Mesenchymal stem cell (in vitro differentiated cells and primary cell): ENCODE results near the gene QKI.

Experiments
- DNase-seq: peaks from one replicate; pipeline ENCODE4 v3.0.0-alpha.2; 2013
- H2AFZ ChIP-seq: one replicate; pipeline ENCODE4 v1.6.1; 2013; ENCODE audit warnings: low read depth, mild to moderate bottlenecking, control low read depth, inconsistent platforms, low read length, moderate library complexity
- H2AK5ac ChIP-seq: 2 replicates; pipeline ENCODE4 v1.6.1; 2013; ENCODE audit warnings: low read length, moderate library complexity, mild to moderate bottlenecking, inconsistent platforms; ENCODE audit not compliant: severe bottlenecking
- H2BK120ac ChIP-seq: one replicate; pipeline ENCODE4 v1.6.1; 2013; ENCODE audit warnings: low read depth, mild to moderate bottlenecking, inconsistent platforms, low read length, moderate library complexity
- H2BK12ac ChIP-seq, 2 experiments: one replicate each; pipeline ENCODE4 v1.6.1; 2013; ENCODE audit warnings: inconsistent platforms in 2 of 2, low read length in 2 of 2, mild to moderate bottlenecking in 2 of 2, moderate library complexity in 2 of 2, control low read depth in 1 of 2
- H2BK15ac ChIP-seq: one replicate; pipeline ENCODE4 v1.6.1; 2013; ENCODE audit warnings: mild to moderate bottlenecking, low read depth, inconsistent platforms; ENCODE audit not compliant: poor library complexity, severe bottlenecking
- H2BK5ac ChIP-seq: 2 replicates; pipeline ENCODE4 v1.6.1; 2013; ENCODE audit warnings: low read depth, mild to moderate bottlenecking, low read length, control low read depth, inconsistent platforms; ENCODE audit not compliant: poor library complexity, severe bottlenecking
- H3K14ac ChIP-seq, 2 experiments: one replicate each; pipeline ENCODE4 v1.6.1; 2013; ENCODE audit warnings: inconsistent platforms in 2 of 2, low read length in 2 of 2, control low read depth in 1 of 2, mild to moderate bottlenecking in 1 of 2, moderate library complexity in 1 of 2
- H3K18ac ChIP-seq, 2 experiments: one replicate each; pipeline ENCODE4 v1.6.1; 2013; ENCODE audit warnings: inconsistent platforms in 2 of 2, low read length in 2 of 2, control low read depth in 1 of 2, low read depth in 1 of 2, mild to moderate bottlenecking in 1 of 2
- H3K23ac ChIP-seq, 2 experiments: one replicate each; pipeline ENCODE4 v1.6.1; 2013; ENCODE audit warnings: inconsistent platforms in 2 of 2, low read length in 2 of 2, mild to moderate bottlenecking in 2 of 2, moderate library complexity in 2 of 2, control low read depth in 1 of 2
- H3K27ac ChIP-seq: 2 replicates; pipeline ENCODE4 v1.5.1; 2013; ENCODE audit warnings: mild to moderate bottlenecking, moderate library complexity, low read length, control low read depth, inconsistent platforms; ENCODE audit not compliant: poor library complexity, severe bottlenecking
- H3K27me3 ChIP-seq, 2 experiments: 2 replicates each; pipeline versions ENCODE4 v1.6.1 to v1.7.0; 2013; ENCODE audit warnings: low read length in 2 of 2, mild to moderate bottlenecking in 2 of 2, moderate library complexity in 2 of 2, control low read depth in 1 of 2, inconsistent platforms in 1 of 2; ENCODE audit not compliant: control insufficient read depth in 1 of 2, insufficient read depth in 1 of 2
- H3K36me3 ChIP-seq, 2 experiments: 2 replicates each; pipeline versions ENCODE4 v1.6.1 to v1.7.0; 2013; ENCODE audit warnings: low read length in 2 of 2, control low read depth in 1 of 2, inconsistent platforms in 1 of 2, low read depth in 1 of 2, mild to moderate bottlenecking in 1 of 2; ENCODE audit not compliant: insufficient read depth in 2 of 2, control insufficient read depth in 1 of 2
- H3K4ac ChIP-seq, 2 experiments: one replicate each; pipeline ENCODE4 v1.6.1; 2013; ENCODE audit warnings: inconsistent platforms in 2 of 2, low read length in 2 of 2, mild to moderate bottlenecking in 2 of 2, moderate library complexity in 2 of 2, control low read depth in 1 of 2, low read depth in 1 of 2
- H3K4me1 ChIP-seq: 2 replicates; pipeline ENCODE4 v1.6.1; 2013; ENCODE audit warnings: low read depth, low read length, control low read depth; ENCODE audit not compliant: control insufficient read depth, insufficient read depth
- H3K4me2 ChIP-seq: 2 replicates; pipeline ENCODE4 v1.6.1; 2013; ENCODE audit warnings: low read length, mild to moderate bottlenecking, inconsistent platforms; ENCODE audit not compliant: poor library complexity, severe bottlenecking
- H3K4me3 ChIP-seq, 2 experiments: 2 replicates each; pipeline versions ENCODE4 v1.5.1 to v1.7.0; 2013; ENCODE audit warnings: low read length in 2 of 2, mild to moderate bottlenecking in 2 of 2, control low read depth in 1 of 2, low read depth in 1 of 2; ENCODE audit not compliant: insufficient read depth in 1 of 2
- H3K79me1 ChIP-seq: replicated peaks from 2 replicates; pipeline ENCODE4 v1.6.1; 2013; ENCODE audit warnings: mild to moderate bottlenecking, control low read depth, low read length, inconsistent platforms; ENCODE audit not compliant: poor library complexity, severe bottlenecking
- H3K9ac ChIP-seq: 2 replicates; pipeline ENCODE4 v1.7.0; 2013; ENCODE audit warnings: mild to moderate bottlenecking, low read length, moderate library complexity
- H3K9me3 ChIP-seq: 2 replicates; pipeline ENCODE4 v1.7.0; 2013; ENCODE audit warnings: mild to moderate bottlenecking, low read length; ENCODE audit not compliant: control insufficient read depth
- H4K8ac ChIP-seq: one replicate; pipeline ENCODE4 v1.6.1; 2013; ENCODE audit warnings: inconsistent platforms, mild to moderate bottlenecking, low read length, moderate library complexity
- H4K91ac ChIP-seq: one replicate; pipeline ENCODE4 v1.6.1; 2013; ENCODE audit warnings: mild to moderate bottlenecking, low read length, inconsistent platforms
- WGBS: methylation state at CpG from one replicate; pipeline ENCODE4 v1.1.7; 2013; ENCODE audit warnings: mixed read lengths; 5-methylcytosine and 5-hydroxymethylcytosine counted together

The QKI gene

DNA sequence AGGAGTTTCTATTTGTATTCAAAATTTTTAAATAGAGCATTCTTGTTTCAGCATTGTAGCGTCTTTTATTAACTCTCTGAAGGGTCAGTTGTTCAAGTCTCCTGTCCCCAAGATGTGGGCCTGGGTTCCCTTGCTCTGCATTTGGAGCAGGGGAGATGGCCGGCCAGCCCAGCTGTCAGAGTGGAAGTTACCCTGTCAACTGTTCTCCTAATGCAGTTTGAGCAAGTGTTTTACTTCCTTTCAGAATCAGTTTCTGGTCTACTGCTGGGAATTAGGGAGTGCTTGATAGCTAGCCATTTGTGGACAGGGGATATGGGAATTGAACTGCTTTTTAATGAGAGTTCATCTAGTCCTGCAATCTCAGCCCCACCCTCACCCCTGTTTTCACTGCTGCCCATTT, 116.6 kb downstream of the QKI start:
- 88% methylated on average over 2 of the region's 2 CpGs for WGBS
- no peak overlapping the region for H2BK5ac ChIP-seq
- no peaks in the 10 kb centered on the region for H3K9me3 ChIP-seq
- H3K4me1 ChIP-seq = peaks cover 6% of the 10 kb centered on the region
- H3K36me3 ChIP-seq = peaks cover 0 to 5% of the 10 kb centered on the region in 2 experiments
- no peaks in the 10 kb centered on the region for H3K79me1 ChIP-seq
- no peaks in the 10 kb centered on the region for H3K27me3 ChIP-seq
- H4K91ac ChIP-seq = no peak overlapping the region
- H3K4ac ChIP-seq = peak overlapping the region in 1 of 2 experiments; percentile 41
- no peak overlapping the region for H3K18ac ChIP-seq
- no peak overlapping the region for H2AFZ ChIP-seq
- H3K27ac ChIP-seq = no peak overlapping the region
- no peak overlapping the region for H2BK12ac ChIP-seq
- no peak overlapping the region for H2BK120ac ChIP-seq
- H2AK5ac ChIP-seq = no peak overlapping the region
- no peak overlapping the region for H2BK15ac ChIP-seq
- H3K9ac ChIP-seq = peak overlapping the region; percentile 52
- peak overlapping the region in 1 of 2 experiments; percentile 42 for H3K4me3 ChIP-seq
- H3K4me2 ChIP-seq = no peak overlapping the region
- no peak for DNase-seq
- H3K23ac ChIP-seq = no peak overlapping the region
- H3K14ac ChIP-seq = no peak overlapping the region
- H4K8ac ChIP-seq = peak overlapping the region; percentile 62

DNA sequence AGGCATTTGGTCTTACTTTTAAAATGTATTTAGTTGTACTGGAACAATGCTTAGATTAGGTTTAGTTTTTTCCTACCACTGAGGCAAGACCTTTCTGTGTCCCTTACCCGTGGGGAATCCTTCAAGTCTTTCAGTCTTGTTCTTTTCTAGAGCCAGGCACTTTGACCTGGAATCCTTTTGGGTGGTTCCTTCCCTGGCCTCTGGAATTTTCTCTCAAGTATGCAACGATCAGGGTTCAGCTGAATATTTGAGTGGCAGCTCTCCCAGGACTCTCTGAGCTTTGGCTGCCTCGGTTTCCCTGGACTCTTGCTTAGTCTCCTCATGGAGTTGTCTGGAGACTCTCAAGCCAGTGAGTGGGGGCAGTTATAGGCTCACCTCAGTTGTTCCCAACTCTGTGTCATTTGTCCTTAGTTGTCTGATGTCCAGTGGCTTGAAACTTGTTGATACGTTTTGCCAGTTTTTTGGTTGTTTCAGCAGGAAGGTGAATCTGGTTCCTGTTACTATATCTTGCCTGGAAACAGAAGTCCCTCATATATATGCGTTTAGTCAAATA, 118.1 kb downstream of the QKI start:
- Histone ChIP-seq H2AFZ (no peak overlapping the region), H2BK15ac (no peak overlapping the region), H2BK120ac (no peak overlapping the region), H3K27me3 (no peaks in the 10 kb centered on the region), H3K79me1 (peaks cover 1% of the 10 kb centered on the region), H3K27ac (no peak overlapping the region), H2AK5ac (no peak overlapping the region), H3K4me2 (no peak overlapping the region), H3K4me1 (peaks cover 6% of the 10 kb centered on the region), H3K9me3 (no peaks in the 10 kb centered on the region), H3K18ac (no peak overlapping the region), H3K14ac (no peak overlapping the region), H4K8ac (no peak overlapping the region), H3K9ac (peak overlapping the region; percentile 46), H2BK5ac (no peak overlapping the region), H3K36me3 (peaks cover 3 to 20% of the 10 kb centered on the region in 2 experiments), H3K4me3 (no peak overlapping the region), H3K23ac (no peak overlapping the region), H2BK12ac (no peak overlapping the region), H4K91ac (no peak overlapping the region), H3K4ac (no peak overlapping the region)
- WGBS = 85% methylated on average over 3 of the region's 5 CpGs
- no peak for DNase-seq

DNA sequence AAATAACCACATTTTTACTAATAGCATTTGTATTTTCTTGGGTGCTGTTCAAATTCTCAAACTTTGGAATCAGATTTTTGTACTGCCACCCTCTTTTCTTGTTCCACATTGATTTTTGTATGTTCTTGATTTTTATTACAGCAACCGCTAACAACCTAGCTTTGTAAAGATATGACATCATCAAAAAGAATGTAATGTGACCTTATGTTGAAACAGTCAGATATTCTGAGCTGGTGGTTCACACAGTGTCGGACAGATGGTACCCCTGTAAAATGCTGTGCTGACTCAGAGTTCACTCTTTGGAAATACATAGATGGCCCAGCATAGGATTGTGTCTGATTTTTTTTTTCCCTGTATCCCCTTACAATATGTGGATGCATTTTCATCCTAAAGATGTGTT, 118.9 kb downstream of the QKI start:
- Histone ChIP-seq H2BK120ac (no peak overlapping the region), H3K18ac (no peak overlapping the region), H2AK5ac (no peak overlapping the region), H3K9ac (peak overlapping the region; percentile 46), H2BK15ac (no peak overlapping the region), H2BK12ac (no peak overlapping the region), H3K9me3 (no peaks in the 10 kb centered on the region), H2BK5ac (no peak overlapping the region), H3K27ac (no peak overlapping the region), H3K23ac (no peak overlapping the region), H3K4me3 (no peak overlapping the region), H3K4ac (no peak overlapping the region), H2AFZ (no peak overlapping the region), H3K79me1 (peaks cover 6% of the 10 kb centered on the region), H3K4me1 (peaks cover 6% of the 10 kb centered on the region), H3K14ac (no peak overlapping the region), H4K8ac (no peak overlapping the region), H4K91ac (no peak overlapping the region), H3K36me3 (peaks cover 6 to 28% of the 10 kb centered on the region in 2 experiments), H3K27me3 (no peaks in the 10 kb centered on the region), H3K4me2 (no peak overlapping the region)
- WGBS = 0% methylated on average over 1 of the region's 2 CpGs
- peak; percentile 95 for DNase-seq

DNA sequence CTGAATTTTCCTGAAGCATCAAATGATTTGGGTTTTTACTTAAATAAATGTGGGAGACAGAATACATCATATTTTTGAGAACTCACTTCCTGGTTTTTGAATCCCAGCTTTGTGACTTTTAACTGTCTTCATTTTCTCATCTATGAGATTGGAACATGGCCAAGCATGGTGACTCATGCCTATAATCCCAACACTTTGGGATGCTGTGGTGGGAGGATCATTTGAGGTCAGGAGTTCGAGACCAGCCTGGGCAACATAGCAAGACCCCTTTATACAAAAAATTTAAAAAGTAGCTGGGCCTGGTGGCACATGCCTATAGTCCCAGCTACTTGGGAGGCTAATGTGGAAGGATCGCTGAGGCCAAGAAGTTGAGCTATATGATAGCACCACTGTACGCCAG, 122.3 kb downstream of the QKI start:
- Histone ChIP-seq H2BK5ac (no peak overlapping the region), H3K27me3 (no peaks in the 10 kb centered on the region), H3K4me1 (peaks cover 3% of the 10 kb centered on the region), H3K4ac (no peak overlapping the region), H3K23ac (no peak overlapping the region), H2AFZ (no peak overlapping the region), H4K8ac (no peak overlapping the region), H4K91ac (no peak overlapping the region), H3K18ac (no peak overlapping the region), H3K4me3 (no peak overlapping the region), H3K79me1 (peaks cover 9% of the 10 kb centered on the region), H3K9ac (no peak overlapping the region), H3K4me2 (no peak overlapping the region), H2BK120ac (no peak overlapping the region), H2AK5ac (no peak overlapping the region), H3K9me3 (no peaks in the 10 kb centered on the region), H3K36me3 (peaks cover 6 to 31% of the 10 kb centered on the region in 2 experiments), H2BK12ac (no peak overlapping the region), H2BK15ac (no peak overlapping the region), H3K27ac (no peak overlapping the region), H3K14ac (no peak overlapping the region)
- WGBS = 100% methylated on average over 2 of the region's 3 CpGs
- peak; percentile 48 for DNase-seq
